ENCODE data around the gene ASIC3. TPM values are rescaled to one million over a fixed set of nuclear protein-coding genes. Genes with fewer than 3 reads are reported as not detected.

The ASIC3 gene
- total and polyA plus RNA-seq, 2 experiments from 2014 or later: 6.8 to 9.8 TPM

- Histone ChIP-seq H3K9me3 (ENCODE audit: low read depth) (no peaks in the 10 kb centered on the region), H3K27me3 (no peaks in the 10 kb centered on the region), H3K36me3 (peaks cover 27% of the 10 kb centered on the region), H3K4me3 (no peak overlapping the region), H3K27ac (no peak overlapping the region), H3K4me1 (ENCODE audit: low read depth) (peaks cover 6% of the 10 kb centered on the region)
- DNase-seq (ENCODE audit: low read depth in 1 of 2, low spot score in 1 of 2): no peak
- TF ChIP-seq CTCF (IDR thresholded peaks at IDR 0.05; ENCODE audit: low read depth, low read length): no peak
These were observed 27.7 kb downstream of the ASIC3 start for GRCh38 chr7:151075978-151076426.

GRCh38 chr7:151076863-151077704 is 28.8 kb downstream of the ASIC3 start:
- Histone ChIP-seq H3K36me3 (peaks cover 27% of the 10 kb centered on the region), H3K27me3 (no peaks in the 10 kb centered on the region), H3K4me3 (no peak overlapping the region), H3K27ac (peak overlapping the region; percentile 62), H3K9me3 (ENCODE audit: low read depth) (no peaks in the 10 kb centered on the region), H3K4me1 (ENCODE audit: low read depth) (peaks cover 13% of the 10 kb centered on the region)
- DNase-seq (ENCODE audit: low read depth in 1 of 2, low spot score in 1 of 2): peak in 1 of 2 donors; percentile 21
- peak; percentile 33 for TF ChIP-seq CTCF (IDR thresholded peaks at IDR 0.05; ENCODE audit: low read depth, low read length)

GRCh38 chr7:151077705-151078232 is 29.4 kb downstream of the ASIC3 start:
- peaks cover 21% of the 10 kb centered on the region for H3K36me3 ChIP-seq
- no peak overlapping the region for H3K4me3 ChIP-seq
- peak overlapping the region; percentile 62 for H3K27ac ChIP-seq
- DNase-seq (ENCODE audit: low read depth in 1 of 2, low spot score in 1 of 2): no peak
- H3K4me1 ChIP-seq (ENCODE audit: low read depth): peaks cover 18% of the 10 kb centered on the region
- no peak for TF ChIP-seq CTCF (IDR thresholded peaks at IDR 0.05; ENCODE audit: low read depth, low read length)
- no peaks in the 10 kb centered on the region for H3K27me3 ChIP-seq
- H3K9me3 ChIP-seq (ENCODE audit: low read depth): no peaks in the 10 kb centered on the region

- H3K9me3 ChIP-seq (ENCODE audit: low read depth): no peaks in the 10 kb centered on the region
- peaks cover 18% of the 10 kb centered on the region for H3K4me1 ChIP-seq (ENCODE audit: low read depth)
- H3K27me3 ChIP-seq: no peaks in the 10 kb centered on the region
- H3K27ac ChIP-seq: peak overlapping the region; percentile 62
- no peak overlapping the region for H3K4me3 ChIP-seq
- H3K36me3 ChIP-seq: peaks cover 20% of the 10 kb centered on the region
- no peak for TF ChIP-seq CTCF (IDR thresholded peaks at IDR 0.05; ENCODE audit: low read depth, low read length)
- peak in 1 of 2 donors; percentile 36 for DNase-seq (ENCODE audit: low read depth in 1 of 2, low spot score in 1 of 2)
These were observed 30.1 kb downstream of the ASIC3 start for GRCh38 chr7:151078233-151079040.

GRCh38 chr7:151079199-151079910 is 31.0 kb downstream of the ASIC3 start:
- Histone ChIP-seq H3K36me3 (peaks cover 10% of the 10 kb centered on the region), H3K4me3 (peak overlapping the region; percentile 93), H3K4me1 (ENCODE audit: low read depth) (peaks cover 18% of the 10 kb centered on the region), H3K9me3 (ENCODE audit: low read depth) (no peaks in the 10 kb centered on the region), H3K27me3 (no peaks in the 10 kb centered on the region), H3K27ac (peak overlapping the region; percentile 93)
- no peak for TF ChIP-seq CTCF (IDR thresholded peaks at IDR 0.05; ENCODE audit: low read depth, low read length)
- DNase-seq (ENCODE audit: low read depth in 1 of 2, low spot score in 1 of 2): no peak
